HG02798 (cell line): ENCODE data around the gene SGMS1.
"Not testable (repeated sequence)": the region's sequence is repeated elsewhere in the genome, so short reads cannot be mapped to it uniquely, and the experiment has no call there.

ENCODE experiments used
- ATAC-seq: cut with Tn5 transposase; IDR thresholded peaks from one replicate; pipeline ENCODE4 v1.9.1; 2021; ENCODE audit warnings: mild to moderate bottlenecking; ENCODE audit not compliant: unreplicated experiment, poor library complexity

The SGMS1 gene

GRCh38 chr10:50358925-50359687 lies 264.6 kb downstream of the SGMS1 start:
- no peak for ATAC-seq

DNA sequence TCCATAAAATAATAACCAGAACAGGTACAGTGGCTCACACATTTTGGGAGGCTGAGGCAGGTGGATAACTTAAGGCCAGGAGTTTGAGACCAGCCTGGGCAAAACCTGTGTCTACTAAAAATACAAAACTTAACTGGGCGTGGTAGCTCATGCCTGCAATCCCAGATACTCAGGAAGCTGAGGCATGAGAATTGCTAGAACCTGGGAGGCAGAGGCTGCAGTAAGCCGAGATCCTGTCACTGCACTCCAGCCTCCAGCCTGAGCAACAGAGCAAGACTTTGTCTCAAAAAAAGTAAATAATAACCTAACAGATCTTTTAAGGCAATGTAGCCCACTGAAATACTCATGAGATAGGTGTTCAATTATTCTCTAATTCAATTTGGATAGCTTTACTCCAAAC lies 265.3 kb downstream of the SGMS1 start:
- ATAC-seq: no peak

DNA sequence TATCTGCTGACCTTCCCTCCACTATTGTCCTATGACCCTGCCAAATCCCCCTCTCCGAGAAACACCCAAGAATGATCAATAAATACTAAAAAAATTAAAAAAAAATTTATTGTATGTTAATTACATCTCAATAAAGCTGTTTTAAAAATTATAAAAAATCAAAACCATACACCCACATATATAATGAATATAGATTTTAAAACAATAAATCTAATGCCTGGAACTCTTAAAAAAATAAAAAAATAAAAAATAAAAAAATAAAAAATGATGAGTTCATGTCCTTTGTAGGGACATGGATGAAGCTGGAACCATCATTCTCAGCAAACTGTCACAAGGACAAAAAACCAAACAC lies 267.3 kb downstream of the SGMS1 start:
- ATAC-seq: not testable (repeated sequence)

GRCh38 chr10:50355693-50356480 lies 267.9 kb downstream of the SGMS1 start:
- not testable (repeated sequence) for ATAC-seq

- ATAC-seq: no peak
Observed at GRCh38 chr10:50351483-50352146, 272.1 kb downstream of the SGMS1 start.

DNA sequence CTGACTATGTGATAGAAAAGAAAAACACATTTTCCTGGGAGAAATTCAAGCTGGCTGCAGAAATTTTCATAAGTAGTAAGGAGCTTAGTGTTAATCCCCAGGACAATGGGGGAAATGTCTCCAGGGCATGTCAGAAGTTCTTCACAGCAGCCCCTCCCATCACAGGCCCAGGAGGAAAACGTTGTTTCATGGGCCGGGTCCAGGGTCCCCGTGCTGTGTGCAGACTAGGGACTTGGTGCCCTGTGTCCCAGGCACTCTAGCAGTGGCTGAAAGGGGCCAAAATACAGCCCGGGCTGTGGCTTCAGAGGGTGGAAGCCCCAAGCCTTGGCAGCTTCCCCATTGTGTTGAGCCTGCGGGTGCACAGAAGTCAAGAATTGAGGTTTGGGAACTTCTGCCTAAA lies 273.4 kb downstream of the SGMS1 start:
- ATAC-seq: no peak

DNA sequence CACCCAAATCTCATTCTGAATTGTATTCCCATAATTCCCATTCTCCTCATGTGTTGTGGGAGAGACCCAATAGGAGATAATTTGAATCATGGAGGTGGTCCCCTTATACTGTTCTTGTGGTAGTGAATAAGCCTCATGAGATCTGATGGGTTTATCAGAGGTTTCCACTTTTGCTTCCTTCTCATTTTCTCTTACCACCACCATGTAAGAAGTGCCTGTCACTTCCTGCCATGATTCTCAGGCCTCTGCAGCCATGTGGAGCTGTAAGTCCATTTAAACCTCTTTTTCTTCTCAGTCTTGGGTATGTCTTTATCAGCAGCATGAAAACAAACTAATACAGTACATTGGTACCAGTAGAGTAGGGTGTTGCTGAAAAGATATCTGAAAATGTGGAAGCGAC lies 274.2 kb downstream of the SGMS1 start:
- no peak for ATAC-seq

DNA sequence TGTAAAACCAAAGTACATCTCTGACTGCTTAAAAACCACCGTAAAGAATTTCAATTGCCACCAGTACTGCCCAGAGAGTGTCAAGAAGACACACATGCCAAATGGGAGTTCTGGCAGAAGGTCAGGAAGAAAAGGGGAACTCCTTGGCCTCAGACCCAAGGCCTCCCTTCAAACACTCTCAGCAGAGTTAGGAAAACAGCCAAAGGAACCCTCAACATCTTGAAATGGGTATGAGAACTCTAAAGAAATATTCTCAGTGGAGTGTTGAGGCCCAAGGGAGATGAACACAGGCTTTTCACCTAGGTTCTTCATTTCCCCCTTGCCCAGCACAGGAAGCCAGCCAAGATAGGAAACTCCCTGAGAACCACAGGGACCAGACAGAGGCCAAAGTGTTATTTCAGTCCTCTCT lies 276.4 kb downstream of the SGMS1 start:
- peak; percentile 90 for ATAC-seq

DNA sequence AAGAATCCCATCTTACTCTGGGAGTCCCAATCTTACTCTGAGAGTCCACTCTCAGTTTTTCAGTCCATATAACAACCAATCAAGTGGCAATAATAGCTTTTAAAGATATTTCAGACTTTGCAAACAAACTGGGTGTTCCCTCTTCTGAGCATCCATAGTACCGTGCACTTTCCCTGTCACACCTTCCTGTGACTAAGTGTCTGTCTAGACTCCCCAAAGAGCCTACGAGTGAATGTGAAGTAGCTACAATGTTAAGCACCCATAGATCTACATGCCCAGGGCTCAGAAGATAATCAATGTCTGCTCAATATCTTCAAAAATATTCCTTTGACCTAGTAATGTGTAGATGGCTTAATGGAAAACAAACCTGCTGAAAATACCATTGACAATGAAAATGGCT lies 276.8 kb downstream of the SGMS1 start:
- peak; percentile 28 for ATAC-seq

DNA sequence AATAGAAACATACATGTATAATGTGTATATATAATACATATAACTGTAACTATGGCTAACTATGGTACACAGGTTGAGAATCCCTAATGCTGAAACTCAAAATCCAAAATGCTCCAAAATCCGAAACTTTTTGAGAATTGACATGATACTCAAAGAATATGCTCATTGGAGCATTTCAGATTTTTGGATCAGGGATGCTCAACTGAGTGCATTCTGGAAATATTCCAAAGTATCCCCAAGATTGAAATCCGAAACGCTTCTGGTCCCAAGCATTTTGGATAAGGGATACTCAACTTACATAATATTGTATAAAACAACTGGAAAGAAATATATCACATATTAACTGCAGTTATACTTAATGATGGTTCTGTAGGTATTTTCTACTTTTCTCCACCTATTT lies 278.2 kb downstream of the SGMS1 start:
- ATAC-seq: no peak

DNA sequence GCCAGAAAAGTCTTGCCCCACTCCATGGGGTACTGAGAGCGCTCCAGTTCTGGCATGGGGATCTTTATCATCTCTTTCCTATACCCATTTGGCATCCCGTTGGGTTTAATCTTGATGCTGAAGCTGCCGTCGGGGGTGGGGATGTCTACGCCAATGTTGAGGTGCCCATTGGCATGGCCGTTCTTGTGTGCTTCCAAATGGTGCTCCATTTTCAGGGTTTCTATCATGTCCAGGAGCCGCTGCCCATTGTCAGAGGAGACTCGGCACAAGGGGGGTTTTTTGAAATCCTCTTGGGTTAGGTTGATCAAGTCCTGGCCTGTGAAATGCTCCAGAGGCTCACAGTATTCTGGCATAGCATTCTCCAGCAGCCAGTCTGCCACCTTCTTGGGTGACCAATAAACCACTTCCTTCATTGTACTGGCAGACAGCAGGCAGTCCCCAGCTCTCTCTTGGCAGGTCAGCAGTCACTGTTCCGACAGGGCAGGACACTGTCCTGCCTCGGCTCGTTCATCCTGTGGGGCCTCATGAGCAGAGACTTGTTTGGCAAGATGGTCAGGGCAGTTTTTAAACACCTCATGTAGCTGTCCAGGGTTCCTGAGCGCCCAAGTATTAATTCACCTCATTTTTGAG lies 279.9 kb downstream of the SGMS1 start:
- no peak for ATAC-seq

GRCh38 chr10:50341987-50342386 lies 281.8 kb downstream of the SGMS1 start:
- no peak for ATAC-seq

DNA sequence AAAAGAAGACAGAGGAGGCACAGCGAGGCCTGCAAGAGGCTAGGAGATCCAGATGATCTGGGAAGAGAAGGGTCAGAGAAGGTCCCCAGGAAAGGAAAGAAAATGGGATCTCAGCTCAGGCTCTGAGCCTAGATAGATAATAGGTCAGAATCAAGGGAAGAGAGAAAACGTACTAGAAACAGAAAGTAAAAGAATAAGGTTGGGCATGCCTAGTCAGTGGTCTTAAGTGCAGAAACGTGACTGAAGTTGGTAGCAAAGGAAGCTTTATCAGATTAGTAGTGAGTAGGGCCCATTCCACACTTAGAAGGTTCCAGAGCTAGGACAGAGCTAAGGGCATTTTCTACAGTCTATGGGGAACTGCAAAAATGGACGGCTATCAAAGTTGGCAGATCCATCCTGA lies 287.6 kb downstream of the SGMS1 start:
- ATAC-seq: no peak

DNA sequence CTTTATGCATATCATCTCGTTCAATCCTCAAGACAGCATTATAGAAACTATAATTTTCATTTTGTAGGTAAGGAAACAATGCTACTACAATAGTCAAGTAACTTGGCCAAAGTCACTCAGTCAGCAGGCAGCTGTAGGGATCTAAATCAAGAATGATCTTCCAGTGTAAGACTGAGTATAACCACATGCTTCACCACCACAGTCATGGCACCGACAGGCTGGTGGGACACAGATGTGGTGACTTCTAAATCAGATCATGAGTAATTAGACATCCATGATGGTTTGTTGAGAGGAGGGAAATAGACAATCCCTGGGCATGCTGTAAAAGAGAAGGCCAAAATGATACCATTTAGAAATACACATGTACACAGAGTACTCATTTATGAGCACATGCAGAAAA lies 288.4 kb downstream of the SGMS1 start:
- ATAC-seq: no peak

DNA sequence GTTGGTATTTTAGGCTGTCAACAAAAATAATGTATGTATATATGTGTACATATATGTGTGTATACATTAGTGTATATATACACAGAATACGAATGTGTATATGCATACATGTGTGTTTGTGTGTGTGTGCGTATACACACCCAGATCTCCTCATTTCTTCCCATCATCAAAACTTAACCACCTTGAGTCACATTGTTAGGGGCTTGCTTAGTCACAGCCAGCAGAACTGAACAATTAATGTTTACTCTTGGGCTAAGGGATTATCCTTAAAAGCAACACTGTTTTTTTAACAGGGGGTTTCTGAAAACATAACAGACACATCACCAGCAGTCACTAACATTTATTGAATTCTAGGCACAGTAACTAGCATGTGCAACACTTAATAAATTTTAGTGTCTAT lies 289.5 kb downstream of the SGMS1 start:
- no peak for ATAC-seq

GRCh38 chr10:50333872-50334271 lies 289.9 kb downstream of the SGMS1 start:
- ATAC-seq: no peak

- no peak for ATAC-seq
Observed at GRCh38 chr10:50332108-50332842, 291.5 kb downstream of the SGMS1 start.

DNA sequence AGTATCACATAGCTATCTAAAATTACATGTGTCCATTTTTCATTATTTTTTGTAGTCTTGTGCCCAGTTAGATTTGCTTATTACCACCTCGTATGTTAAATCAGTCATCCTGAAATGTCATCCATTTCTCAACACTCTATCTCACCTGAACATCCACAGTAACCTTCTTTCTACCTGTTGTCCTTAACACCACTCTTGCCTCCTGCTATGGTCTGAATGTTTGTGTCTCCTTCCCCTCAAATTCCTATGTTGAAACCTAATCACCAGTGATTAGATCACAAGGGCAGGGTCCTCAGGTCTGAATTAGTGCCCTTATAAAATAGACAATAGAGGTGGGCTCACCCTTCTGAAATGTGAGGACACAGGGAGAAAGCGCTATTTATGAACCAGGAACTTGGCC lies 292.3 kb downstream of the SGMS1 start:
- ATAC-seq: no peak

DNA sequence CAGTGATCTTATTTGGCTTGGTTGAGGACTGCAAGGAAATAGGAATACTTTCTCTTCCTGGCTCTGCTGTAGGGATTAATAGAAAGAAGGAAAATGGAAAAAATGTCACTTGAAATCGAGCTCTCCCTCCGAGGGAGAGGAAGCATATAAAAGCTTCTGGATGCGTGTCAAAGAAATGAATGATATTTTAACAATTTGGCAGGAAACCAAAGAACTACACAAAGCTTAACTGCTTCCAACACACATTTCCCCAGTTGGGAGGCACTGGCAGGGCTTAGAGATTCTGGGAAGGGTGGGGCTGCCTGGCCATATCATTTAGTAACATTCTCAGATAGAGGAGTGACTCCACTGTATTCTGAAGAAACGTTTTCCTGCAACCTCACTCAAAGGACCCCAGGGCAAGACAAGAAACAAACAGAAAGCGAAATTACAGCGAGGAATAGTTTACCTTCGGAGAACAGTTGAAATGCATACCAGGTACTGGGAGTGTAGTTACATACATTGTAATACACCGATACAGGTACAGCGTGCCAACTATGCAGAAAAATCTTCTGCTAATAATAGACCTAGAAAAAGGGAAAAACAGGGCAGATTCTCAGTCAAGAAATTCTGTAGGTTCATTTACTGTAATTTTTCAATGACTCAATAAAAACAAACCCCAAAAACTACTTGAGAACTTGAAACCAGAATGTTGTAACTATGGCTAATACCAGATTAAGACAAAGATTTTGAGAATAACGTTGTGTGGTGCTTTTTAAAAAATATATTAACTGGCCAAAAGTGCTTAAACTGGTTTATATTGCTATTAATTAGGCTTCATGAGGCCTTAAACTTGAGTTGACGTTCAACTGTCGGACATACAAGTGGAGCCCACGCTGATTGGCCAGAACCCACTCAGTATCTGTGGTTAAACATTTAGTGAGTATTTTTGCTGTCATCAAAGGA lies 296.7 kb downstream of the SGMS1 start:
- ATAC-seq: no peak
